ENCODE measurements around the gene FIGNL2.

Gene FIGNL2

DNA sequence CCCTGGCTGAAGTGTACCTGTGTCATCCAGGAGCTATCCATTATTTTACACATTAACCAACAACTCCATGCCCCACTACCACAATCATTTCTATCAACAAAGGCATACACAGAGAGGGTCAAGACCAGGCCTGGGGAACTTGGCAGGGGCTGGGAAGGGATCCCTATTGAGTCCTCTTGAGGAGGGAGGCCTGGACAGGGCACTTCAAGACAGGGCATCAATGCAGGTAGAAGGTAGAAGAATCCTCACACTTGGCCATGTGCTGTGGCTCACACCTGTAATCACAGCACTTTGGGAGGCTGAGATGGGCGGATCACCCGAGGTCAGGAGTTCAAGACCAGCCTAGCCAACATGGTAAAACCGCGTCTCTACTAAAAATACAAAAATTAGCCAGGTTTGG is 26.0 kb upstream of the FIGNL2 start:
- DNase-seq (ENCODE audit: low read depth), result no peak

- no peak for DNase-seq (ENCODE audit: low read depth)
Observed at GRCh38 chr12:51874000-51874399, 25.5 kb upstream of the FIGNL2 start.

- DNase-seq (ENCODE audit: low read depth), result no peak
Observed at GRCh38 chr12:51873251-51873994, 24.9 kb upstream of the FIGNL2 start.

DNA sequence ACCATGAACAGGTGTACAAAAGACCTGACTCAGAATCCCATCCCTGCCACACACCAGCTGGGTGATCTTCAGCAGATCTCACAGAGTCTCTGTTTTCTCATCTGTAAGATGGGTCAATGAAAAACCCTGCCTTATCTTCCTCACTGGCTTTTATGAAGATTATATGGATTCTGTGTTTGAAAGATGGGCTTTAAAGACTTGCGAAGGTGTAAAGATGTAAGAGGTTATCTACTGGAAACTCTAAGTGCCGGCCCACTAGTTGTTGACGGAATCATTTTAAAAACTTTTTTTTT is 24.1 kb upstream of the FIGNL2 start:
- DNase-seq (ENCODE audit: low read depth), result no peak

- no peak for DNase-seq (ENCODE audit: low read depth)
Observed at GRCh38 chr12:51871918-51872688, 23.6 kb upstream of the FIGNL2 start.

DNA sequence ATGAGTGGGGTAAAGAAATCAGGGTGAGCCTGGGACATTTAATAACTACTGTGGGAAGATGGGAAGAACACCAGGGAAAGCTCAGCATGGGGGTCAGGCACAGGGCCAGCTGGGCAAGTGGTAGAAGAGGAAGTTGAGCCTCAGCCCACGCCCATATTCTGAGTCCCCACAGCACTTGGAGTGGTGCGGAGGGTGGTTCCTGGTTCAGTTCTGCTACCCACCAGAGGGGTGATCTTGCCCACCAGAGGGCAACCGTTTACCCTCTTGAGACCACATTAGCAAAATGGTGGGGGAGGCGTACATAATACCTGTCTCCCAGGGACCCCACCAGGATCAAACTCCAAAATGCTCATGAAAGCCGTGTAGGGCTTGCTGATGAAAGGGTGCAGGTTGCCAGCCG is 22.6 kb upstream of the FIGNL2 start:
- DNase-seq (ENCODE audit: low read depth), result no peak

- DNase-seq (ENCODE audit: low read depth), result no peak
Observed at GRCh38 chr12:51870504-51870903, 22.0 kb upstream of the FIGNL2 start.

GRCh38 chr12:51869931-51870330 is 21.4 kb upstream of the FIGNL2 start:
- no peak for DNase-seq (ENCODE audit: low read depth)

GRCh38 chr12:51869496-51869865 is 21.0 kb upstream of the FIGNL2 start:
- DNase-seq (ENCODE audit: low read depth), result no peak

GRCh38 chr12:51868821-51869495 is 20.4 kb upstream of the FIGNL2 start:
- no peak for DNase-seq (ENCODE audit: low read depth)

DNA sequence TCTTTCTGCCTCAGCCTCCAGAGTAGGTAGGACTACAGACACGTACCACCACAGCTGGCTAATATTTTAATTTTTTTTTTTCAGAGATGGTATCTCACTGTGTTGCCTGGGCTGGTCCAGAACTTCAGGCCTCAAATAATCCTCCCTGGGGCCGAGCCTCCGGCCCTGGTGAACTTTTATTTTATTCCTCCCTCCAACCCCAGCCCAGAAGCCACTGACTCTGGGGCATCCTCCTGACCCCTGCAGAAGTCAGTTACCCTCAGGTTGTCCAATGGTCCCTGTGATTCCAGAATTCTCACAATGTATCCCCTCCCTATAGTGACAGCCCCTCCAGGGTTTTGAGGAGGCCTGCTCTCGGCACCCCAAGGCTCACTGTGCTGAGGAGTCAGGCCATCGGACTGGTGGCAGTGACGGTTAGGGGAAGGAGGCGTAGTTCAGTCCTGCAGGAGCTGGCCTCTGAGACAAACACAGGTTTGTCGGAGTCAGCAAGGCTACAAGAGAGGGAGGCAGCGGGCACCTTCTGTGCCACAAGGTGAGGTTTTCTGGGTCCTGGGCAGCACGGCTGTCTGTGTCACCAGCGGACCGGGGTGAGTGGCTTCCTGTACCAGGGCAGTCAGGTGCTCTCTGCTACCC is 19.4 kb upstream of the FIGNL2 start:
- DNase-seq (ENCODE audit: low read depth), result no peak

DNA sequence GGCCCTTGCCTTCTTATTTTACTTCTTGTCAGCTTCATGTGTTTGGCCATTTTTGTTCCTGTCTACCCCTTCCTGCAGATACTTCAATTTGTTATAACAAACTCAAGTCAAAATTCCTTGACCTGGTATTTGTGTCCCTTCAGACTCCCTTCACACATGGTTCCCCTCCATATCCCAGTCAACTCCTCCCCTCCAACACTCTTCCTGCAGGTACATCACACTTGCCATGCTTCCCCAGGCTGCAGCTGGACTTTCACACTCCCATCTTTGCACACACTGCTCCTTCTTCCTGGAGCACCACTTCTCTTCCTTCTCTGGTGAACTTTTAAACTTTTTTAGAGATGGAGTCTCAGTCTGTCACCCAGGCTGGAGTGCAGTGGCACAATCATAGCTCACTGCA is 18.9 kb upstream of the FIGNL2 start:
- DNase-seq (ENCODE audit: low read depth), result no peak

- DNase-seq (ENCODE audit: low read depth), result no peak
Observed at GRCh38 chr12:51866762-51867161, 18.2 kb upstream of the FIGNL2 start.

DNA sequence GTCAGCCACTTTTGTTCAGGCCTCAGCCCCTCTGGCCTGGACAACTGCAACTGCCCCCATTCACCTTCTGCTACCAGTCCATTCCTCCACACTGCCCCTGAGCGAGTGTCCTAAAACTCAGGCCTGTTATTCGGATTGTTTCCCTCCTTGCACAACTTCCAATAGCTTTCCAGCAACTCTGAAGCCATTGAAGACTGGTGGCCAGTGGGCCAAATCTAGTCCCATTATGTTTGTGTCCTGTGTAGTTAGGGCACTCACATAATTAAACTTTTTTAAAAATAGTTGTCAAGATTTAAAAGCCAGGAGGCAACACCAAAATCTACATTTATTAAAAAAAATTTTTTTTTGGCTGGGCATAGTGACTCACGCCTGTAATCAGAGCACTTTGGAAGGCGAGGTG is 17.8 kb upstream of the FIGNL2 start:
- DNase-seq (ENCODE audit: low read depth), result no peak

DNA sequence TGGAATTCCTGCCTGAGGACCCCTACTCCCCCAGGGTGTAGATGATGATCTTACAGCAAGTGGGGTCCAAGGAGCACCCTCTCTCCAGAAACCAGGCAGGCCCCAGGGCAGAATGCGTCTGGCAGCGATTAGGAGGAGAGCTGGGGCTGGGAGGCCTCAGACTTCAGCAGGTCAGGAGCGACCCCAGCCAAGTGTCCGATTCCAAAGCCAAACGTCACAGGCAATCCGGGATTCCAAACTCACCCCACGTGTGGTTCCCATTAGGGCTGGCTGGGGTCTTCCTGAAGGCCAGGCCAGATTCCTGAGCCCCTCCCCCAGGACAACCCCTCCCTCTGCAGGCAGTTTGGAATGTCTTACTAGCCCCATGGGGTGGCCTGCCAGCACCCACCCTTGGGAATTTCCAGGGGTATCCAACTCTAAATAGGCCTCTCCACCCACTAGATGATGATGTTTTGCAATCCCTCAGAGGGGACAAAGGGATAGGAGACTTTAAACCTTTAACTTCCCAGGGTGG is 17.3 kb upstream of the FIGNL2 start:
- DNase-seq (ENCODE audit: low read depth), result no peak

GRCh38 chr12:51864833-51865670 is 16.5 kb upstream of the FIGNL2 start:
- no peak for DNase-seq (ENCODE audit: low read depth)

GRCh38 chr12:51863933-51864832 is 15.7 kb upstream of the FIGNL2 start:
- DNase-seq (ENCODE audit: low read depth), result no peak

- no peak for DNase-seq (ENCODE audit: low read depth)
Observed at GRCh38 chr12:51863363-51863932, 14.9 kb upstream of the FIGNL2 start.

DNA sequence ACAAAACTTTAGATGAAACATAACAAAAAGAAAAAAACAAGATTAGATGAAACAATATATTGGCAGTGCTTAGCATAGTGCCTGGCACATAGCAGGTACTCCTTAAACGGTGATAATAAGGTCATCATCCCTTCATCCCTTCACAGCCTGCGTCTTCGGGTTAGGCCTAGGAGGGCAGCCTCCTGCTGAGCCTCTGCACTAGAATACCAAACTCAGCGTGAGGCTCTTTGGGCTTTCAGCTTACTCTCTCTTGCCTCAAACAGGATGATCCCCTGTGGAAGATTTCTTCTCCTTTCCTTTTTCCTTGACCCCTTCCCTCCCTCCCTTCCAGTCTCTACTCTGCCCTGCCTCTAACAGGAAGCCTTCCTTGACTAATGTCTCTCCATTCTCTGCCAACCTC is 14.4 kb upstream of the FIGNL2 start:
- no peak for DNase-seq (ENCODE audit: low read depth)

DNA sequence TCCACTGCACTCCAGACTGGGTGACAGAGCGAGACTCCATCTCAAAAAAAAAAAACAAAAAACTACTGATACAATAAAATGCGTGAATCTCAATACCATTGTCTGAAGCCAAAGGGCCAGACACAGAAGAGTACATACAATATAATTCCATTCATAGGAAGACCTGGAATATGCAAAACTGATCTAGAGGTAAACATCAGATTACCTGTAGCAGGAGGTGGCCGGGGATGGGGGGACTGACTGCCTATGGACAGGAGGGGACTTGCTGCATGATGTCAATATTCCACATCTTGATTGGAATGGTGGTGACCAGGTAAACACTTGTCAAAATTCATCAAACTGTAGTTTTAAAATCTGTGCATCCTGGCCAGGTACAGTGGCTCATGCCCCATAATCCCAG is 12.5 kb upstream of the FIGNL2 start:
- no peak for DNase-seq (ENCODE audit: low read depth)
